ENCODE measurements around the gene RIMS1.

- TF ChIP-seq, protein P1, sequence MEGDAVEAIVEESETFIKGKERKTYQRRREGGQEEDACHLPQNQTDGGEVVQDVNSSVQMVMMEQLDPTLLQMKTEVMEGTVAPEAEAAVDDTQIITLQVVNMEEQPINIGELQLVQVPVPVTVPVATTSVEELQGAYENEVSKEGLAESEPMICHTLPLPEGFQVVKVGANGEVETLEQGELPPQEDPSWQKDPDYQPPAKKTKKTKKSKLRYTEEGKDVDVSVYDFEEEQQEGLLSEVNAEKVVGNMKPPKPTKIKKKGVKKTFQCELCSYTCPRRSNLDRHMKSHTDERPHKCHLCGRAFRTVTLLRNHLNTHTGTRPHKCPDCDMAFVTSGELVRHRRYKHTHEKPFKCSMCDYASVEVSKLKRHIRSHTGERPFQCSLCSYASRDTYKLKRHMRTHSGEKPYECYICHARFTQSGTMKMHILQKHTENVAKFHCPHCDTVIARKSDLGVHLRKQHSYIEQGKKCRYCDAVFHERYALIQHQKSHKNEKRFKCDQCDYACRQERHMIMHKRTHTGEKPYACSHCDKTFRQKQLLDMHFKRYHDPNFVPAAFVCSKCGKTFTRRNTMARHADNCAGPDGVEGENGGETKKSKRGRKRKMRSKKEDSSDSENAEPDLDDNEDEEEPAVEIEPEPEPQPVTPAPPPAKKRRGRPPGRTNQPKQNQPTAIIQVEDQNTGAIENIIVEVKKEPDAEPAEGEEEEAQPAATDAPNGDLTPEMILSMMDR (IDR thresholded peaks at IDR 0.05; ENCODE audit: insufficient read depth, low read length) = no peak
- no peak for TF ChIP-seq GABPA (IDR thresholded peaks at IDR 0.05; ENCODE audit: low read depth)
- no peak for TF ChIP-seq POLR2AphosphoS5 (IDR thresholded peaks at IDR 0.05; ENCODE audit: low read depth)
- TF ChIP-seq SPI1 (IDR thresholded peaks at IDR 0.05; ENCODE audit: borderline replicate concordance, low read depth) = no peak
- TF ChIP-seq REST (IDR thresholded peaks at IDR 0.05; ENCODE audit: insufficient replicate concordance, low read depth) = no peak
Measured at GRCh38 chr6:72132427-72132826, 246.1 kb downstream of the RIMS1 start.
